HepG2 (cell line): ENCODE results near the gene ASXL1. TPM values are rescaled to one million over a fixed set of nuclear protein-coding genes. Genes with fewer than 3 reads are reported as not detected.

Experiments
- E2F1 ChIP-seq: sonication (generic); formaldehyde crosslinking; IDR thresholded peaks from 2 replicates; pipeline ENCODE4 v1.5.0; 2020; ENCODE audit warnings: missing genetic modification reagents
- GFI1 ChIP-seq: sonication (generic); formaldehyde crosslinking; IDR thresholded peaks from 2 replicates; pipeline ENCODE4 v1.5.0; 2020; ENCODE audit warnings: missing genetic modification reagents, mild to moderate bottlenecking, borderline replicate concordance
- KLF15 ChIP-seq: sonication (generic); formaldehyde crosslinking; IDR thresholded peaks from 2 replicates; pipeline ENCODE4 v1.8.1; 2023; ENCODE audit warnings: borderline replicate concordance, mild to moderate bottlenecking, inconsistent platforms, missing genetic modification reagents, mixed read lengths
- PRDM10 ChIP-seq: sonication (generic); formaldehyde crosslinking; IDR thresholded peaks from 2 replicates; pipeline ENCODE4 v1.4.0; 2020; ENCODE audit warnings: low read depth, missing genetic modification reagents
- SRSF1 ChIP-seq: fragments of 200-400 bp; formaldehyde crosslinking; optimal IDR thresholded peaks from 2 replicates; pipeline ENCODE3; 2017; ENCODE audit warnings: mild to moderate bottlenecking, low read depth, low read length, moderate library complexity
- TERF1 ChIP-seq: sonication (generic); formaldehyde crosslinking; IDR thresholded peaks from 2 replicates; pipeline ENCODE4 v1.8.0; 2022; ENCODE audit warnings: mild to moderate bottlenecking, missing genetic modification reagents, moderate library complexity
- ZFP91 ChIP-seq: sonication (generic); formaldehyde crosslinking; IDR thresholded peaks from 2 replicates; pipeline ENCODE4 v1.9.0; 2022; ENCODE audit warnings: missing genetic modification reagents, mild to moderate bottlenecking, borderline replicate concordance
- ZNF136 ChIP-seq: sonication (generic); formaldehyde crosslinking; IDR thresholded peaks from 2 replicates; pipeline ENCODE4 v1.8.1; 2022; ENCODE audit warnings: low read depth, mild to moderate bottlenecking, moderate library complexity, missing genetic modification reagents
- ZNF274 ChIP-seq: sonication (generic); formaldehyde crosslinking; IDR thresholded peaks from 2 replicates; pipeline ENCODE4 v1.5.1; 2020; ENCODE audit warnings: mild to moderate bottlenecking, missing genetic modification reagents
- ZNF362 ChIP-seq: sonication (generic); formaldehyde crosslinking; IDR thresholded peaks from 2 replicates; pipeline ENCODE4 v1.4.0; 2020; ENCODE audit warnings: missing genetic modification reagents, mild to moderate bottlenecking, borderline replicate concordance
- ZNF513 ChIP-seq: sonication (generic); formaldehyde crosslinking; conservative IDR thresholded peaks from 2 replicates; pipeline ENCODE4 v1.5.0; 2020; ENCODE audit warnings: missing genetic modification reagents
- ZSCAN31 ChIP-seq: sonication (generic); formaldehyde crosslinking; IDR thresholded peaks from 2 replicates; pipeline ENCODE4 v1.5.0; 2020; ENCODE audit warnings: low read depth, mild to moderate bottlenecking, missing genetic modification reagents
- polyA plus RNA-seq, 8 experiments: library from polyadenylated mRNA; depleted of rRNA in 3 of 8; stranded (reverse) in 7 of 8; unstranded in 1 of 8; fragments of >200 nt; fragmentation: Illumina TruSeq in 4 of 8; extraction: Trizol in 4 of 8; gene quantifications; 2 replicates each; pipeline versions ENCODE4 v1.2.1 to v1.2.3, GENCODE V29; 2011 to 2016; ENCODE audit warnings: low read depth in 4 of 8, missing spikeins in 1 of 8, mixed read lengths in 1 of 8; ENCODE audit not compliant: insufficient read depth in 1 of 8
- total RNA-seq, 5 experiments: library from RNA; depleted of rRNA; stranded (reverse); fragments of >200 nt; fragmentation: Illumina TruSeq; extraction: Trizol; gene quantifications; 2 replicates each; pipeline ENCODE4 v1.2.3, GENCODE V29; 2016; ENCODE audit warnings: low read depth in 1 of 5

Gene ASXL1
- total and polyA plus RNA-seq, 2 of the 13 experiments (the other 11 are each of a cell fraction or from before 2014, with no cell fraction given), result 62.1 to 74.8 TPM

GRCh38 chr20:32465901-32466675 lies 108.0 kb downstream of the ASXL1 start (continued):
- TF ChIP-seq PRDM10 (CRISPR knock-in tag), result 0 out of 2 replicates have a peak, but pooled peaks have one; percentile 10
- 0 out of 2 replicates have a peak, but pooled peaks have one; percentile 47 for TF ChIP-seq TERF1 (CRISPR knock-in tag)
- 0 out of 2 replicates have a peak, but pooled peaks have one; percentile 86 for TF ChIP-seq ZNF513
- TF ChIP-seq GFI1 (CRISPR knock-in tag), result 0 out of 2 replicates have a peak, but pooled peaks have one; percentile 52
- 0 out of 2 replicates have a peak, but pooled peaks have one; percentile 39 for TF ChIP-seq KLF15 (CRISPR knock-in tag)
- peak; percentile 13 for TF ChIP-seq SRSF1
- peak; percentile 82 for TF ChIP-seq ZNF362
- 0 out of 2 replicates have a peak, but pooled peaks have one; percentile 8 for TF ChIP-seq ZNF274 (CRISPR knock-in tag)
- TF ChIP-seq ZNF136 (CRISPR knock-in tag), result 0 out of 2 replicates have a peak, but pooled peaks have one; percentile 43
- TF ChIP-seq ZSCAN31 (CRISPR knock-in tag), result peak; percentile 49
- 0 out of 2 replicates have a peak, but pooled peaks have one; percentile 36 for TF ChIP-seq E2F1 (CRISPR knock-in tag)
- TF ChIP-seq ZFP91 (CRISPR knock-in tag), result peak; percentile 61; the same call in 1 of the 2 replicates
